Measurements from ENCODE around the gene SLC30A1. TPM values are rescaled to one million over a fixed set of nuclear protein-coding genes. Genes with fewer than 3 reads are reported as not detected.

The SLC30A1 gene
- total and polyA plus RNA-seq, 10 of the 15 experiments (the other 5 are each of a cell fraction or from before 2014, with no cell fraction given): 3.5 to 14.1 (median 8.8) TPM

- DNase-seq (ENCODE audit: low read depth, low spot score) (no peak), FAIRE-seq (no peak), ATAC-seq (no peak)
- Histone ChIP-seq H3K27ac (ENCODE audit: control insufficient read depth, insufficient read depth) (peak overlapping the region; percentile 29; the same call in 1 of the 2 replicates), H3K4me1 (ENCODE audit: control insufficient read depth, insufficient read depth, low read length) (peaks cover 13% of the 10 kb centered on the region), H3K27me3 (replicated peaks in 1 of 2; ENCODE audit: control insufficient read depth in 2 of 2, insufficient read depth in 2 of 2, low read length in 1 of 2) (no peaks in the 10 kb centered on the region), H3K9ac (ENCODE audit: control insufficient read depth, insufficient read depth, low read length) (no peak overlapping the region), H3K36me3 (ENCODE audit: control insufficient read depth in 2 of 2, insufficient read depth in 2 of 2, low read length in 1 of 2) (peaks cover 0 to 5% of the 10 kb centered on the region in 2 experiments; a peak in 1 of 4 replicates), H4K20me1 (ENCODE audit: control insufficient read depth, insufficient read depth) (no peaks in the 10 kb centered on the region), H3K9me3 (replicated peaks; ENCODE audit: control insufficient read depth, insufficient read depth, low read length) (no peaks in the 10 kb centered on the region), H3K4me3 (peak overlapping the region; percentile 96), H3K4me2 (ENCODE audit: control insufficient read depth, insufficient read depth) (peak overlapping the region; percentile 86), H3K79me2 (ENCODE audit: control insufficient read depth, insufficient read depth, low read length) (peaks cover 71% of the 10 kb centered on the region), H2AFZ (ENCODE audit: control insufficient read depth, low read depth, low read length) (no peak overlapping the region)
- CTCF ChIA-PET: interaction anchor here (0.7 to 1.1 kb wide), 6 partner anchors 30 to 79 kb away, joined by 3 read pairs; no protein-coding TSS in a partner anchor
- POLR2A ChIA-PET: no interaction called here
- in situ Hi-C loops (cut with MboI) (no loop called here), intact Hi-C loops (cut with micrococcal nuclease; ENCODE audit: unreplicated experiment) (loop anchor here (1.0 to 10.0 kb wide), 6 partner anchors 62 to 718 kb away; partner anchors contain the start of genes DTL, INTS7, LPGAT1 and TRAF5)
- 17% methylated on average over 2 of the region's 2 CpGs for WGBS (ENCODE audit: insufficient coverage, insufficient replicate concordance, low lambda C conversion rate, missing lambda C conversion rate)
- SMC1A ChIA-PET (ENCODE audit: uncharacterized antibody, unreplicated experiment): interaction anchor here (0.8 to 1.2 kb wide), 8 partner anchors 10 to 81 kb away, joined by 3 to 5 read pairs (median 3); no protein-coding TSS in a partner anchor
- TSS peak; percentile 49 for BruUV-seq (replicated peaks)
- RAD21 ChIA-PET (ENCODE audit: unreplicated experiment): interaction anchor here (0.7 to 1.2 kb wide), 3 partner anchors 18 to 119 kb away, joined by 3 read pairs; no protein-coding TSS in a partner anchor
- no peak for TF ChIP-seq EED (IDR thresholded peaks at IDR 0.05; ENCODE audit: low read depth)
- no peak for TF ChIP-seq PML (IDR thresholded peaks at IDR 0.05; ENCODE audit: low read length)
- TF ChIP-seq ZNF274 (IDR thresholded peaks at IDR 0.05; ENCODE audit: insufficient read depth, insufficient read length): no peak
- TF ChIP-seq STAT1 (conservative IDR thresholded peaks at IDR 0.05): no peak
- TF ChIP-seq HCFC1 (IDR thresholded peaks at IDR 0.05; ENCODE audit: low read length): no peak
- TF ChIP-seq YBX1 (IDR thresholded peaks at IDR 0.05): no peak
- no peak for TF ChIP-seq IRF5 (IDR thresholded peaks at IDR 0.05; ENCODE audit: borderline replicate concordance)
- TF ChIP-seq ZNF207 (IDR thresholded peaks at IDR 0.05; ENCODE audit: borderline replicate concordance): no peak
- no peak for TF ChIP-seq EGR1 (IDR thresholded peaks at IDR 0.05; ENCODE audit: borderline replicate concordance in 1 of 2, low read depth in 2 of 2, low read length in 2 of 2)
- no peak for TF ChIP-seq POLR2AphosphoS2 (IDR thresholded peaks at IDR 0.05; ENCODE audit: low read depth, low read length)
- no peak for TF ChIP-seq RAD21 (IDR thresholded peaks at IDR 0.05; ENCODE audit: insufficient read depth, low read depth, low read length)
- TF ChIP-seq NFIC (IDR thresholded peaks at IDR 0.05; ENCODE audit: low read depth, low read length): no peak
- TF ChIP-seq HDAC2 (IDR thresholded peaks at IDR 0.05): no peak
- TF ChIP-seq E2F4 (IDR thresholded peaks at IDR 0.05; ENCODE audit: low read depth, low read length): no peak
- no peak for TF ChIP-seq BCL11A (IDR thresholded peaks at IDR 0.05; ENCODE audit: low read depth, low read length)
- TF ChIP-seq ZNF24 (IDR thresholded peaks at IDR 0.05): no peak
- TF ChIP-seq RB1 (IDR thresholded peaks at IDR 0.05; ENCODE audit: borderline replicate concordance): no peak
- no peak for TF ChIP-seq CEBPB (IDR thresholded peaks at IDR 0.05; ENCODE audit: borderline replicate concordance in 1 of 2, low read depth in 2 of 2, low read length in 2 of 2)
- TF ChIP-seq, protein P1, sequence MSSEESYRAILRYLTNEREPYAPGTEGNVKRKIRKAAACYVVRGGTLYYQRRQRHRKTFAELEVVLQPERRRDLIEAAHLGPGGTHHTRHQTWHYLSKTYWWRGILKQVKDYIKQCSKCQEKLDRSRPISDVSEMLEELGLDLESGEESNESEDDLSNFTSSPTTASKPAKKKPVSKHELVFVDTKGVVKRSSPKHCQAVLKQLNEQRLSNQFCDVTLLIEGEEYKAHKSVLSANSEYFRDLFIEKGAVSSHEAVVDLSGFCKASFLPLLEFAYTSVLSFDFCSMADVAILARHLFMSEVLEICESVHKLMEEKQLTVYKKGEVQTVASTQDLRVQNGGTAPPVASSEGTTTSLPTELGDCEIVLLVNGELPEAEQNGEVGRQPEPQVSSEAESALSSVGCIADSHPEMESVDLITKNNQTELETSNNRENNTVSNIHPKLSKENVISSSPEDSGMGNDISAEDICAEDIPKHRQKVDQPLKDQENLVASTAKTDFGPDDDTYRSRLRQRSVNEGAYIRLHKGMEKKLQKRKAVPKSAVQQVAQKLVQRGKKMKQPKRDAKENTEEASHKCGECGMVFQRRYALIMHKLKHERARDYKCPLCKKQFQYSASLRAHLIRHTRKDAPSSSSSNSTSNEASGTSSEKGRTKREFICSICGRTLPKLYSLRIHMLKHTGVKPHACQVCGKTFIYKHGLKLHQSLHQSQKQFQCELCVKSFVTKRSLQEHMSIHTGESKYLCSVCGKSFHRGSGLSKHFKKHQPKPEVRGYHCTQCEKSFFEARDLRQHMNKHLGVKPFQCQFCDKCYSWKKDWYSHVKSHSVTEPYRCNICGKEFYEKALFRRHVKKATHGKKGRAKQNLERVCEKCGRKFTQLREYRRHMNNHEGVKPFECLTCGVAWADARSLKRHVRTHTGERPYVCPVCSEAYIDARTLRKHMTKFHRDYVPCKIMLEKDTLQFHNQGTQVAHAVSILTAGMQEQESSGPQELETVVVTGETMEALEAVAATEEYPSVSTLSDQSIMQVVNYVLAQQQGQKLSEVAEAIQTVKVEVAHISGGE (CRISPR knock-in tag; IDR thresholded peaks at IDR 0.05): no peak
These were observed 2.2 kb downstream of the SLC30A1 start for GRCh38 chr1:211576717-211577116.
